HG03520 (cell line): ENCODE results near the gene FKBP8.

Source experiments
- ATAC-seq: cut with Tn5 transposase; IDR thresholded peaks from one replicate; pipeline ENCODE4 v1.9.1; 2021; ENCODE audit warnings: mild to moderate bottlenecking, moderate library complexity; ENCODE audit not compliant: unreplicated experiment

Gene FKBP8

GRCh38 chr19:18522124-18522861, 21.1 kb downstream of the FKBP8 start:
- peak; percentile 80 for ATAC-seq

GRCh38 chr19:18521692-18522123, 21.7 kb downstream of the FKBP8 start, which contains the start of gene ELL:
Gene ELL (minus strand): TSS chr19:18522070. CDS start chr19:18522055, 15 bp downstream.
- peak; percentile 7 for ATAC-seq

- no peak for ATAC-seq
These were observed 22.3 kb downstream of the FKBP8 start for GRCh38 chr19:18520848-18521691.

GRCh38 chr19:18519962-18520847, 23.2 kb downstream of the FKBP8 start:
- no peak for ATAC-seq

- ATAC-seq: no peak
These were observed 24.7 kb downstream of the FKBP8 start for GRCh38 chr19:18518639-18519038.

- ATAC-seq: no peak
These were observed 25.8 kb downstream of the FKBP8 start for GRCh38 chr19:18517606-18518005.

- no peak for ATAC-seq
These were observed 27.4 kb downstream of the FKBP8 start for GRCh38 chr19:18515959-18516358.

GRCh38 chr19:18514800-18515682, 28.3 kb downstream of the FKBP8 start:
- ATAC-seq: no peak

- no peak for ATAC-seq
These were observed 29.5 kb downstream of the FKBP8 start for GRCh38 chr19:18513868-18514267.

- no peak for ATAC-seq
These were observed 33.2 kb downstream of the FKBP8 start for GRCh38 chr19:18510216-18510615.

- no peak for ATAC-seq
These were observed 34.8 kb downstream of the FKBP8 start for GRCh38 chr19:18508585-18508984.

- no peak for ATAC-seq
These were observed 35.5 kb downstream of the FKBP8 start for GRCh38 chr19:18507727-18508440.

- no peak for ATAC-seq
These were observed 36.2 kb downstream of the FKBP8 start for GRCh38 chr19:18507021-18507726.

- ATAC-seq: no peak
These were observed 37.1 kb downstream of the FKBP8 start for GRCh38 chr19:18506101-18506930.

GRCh38 chr19:18504886-18505610, 38.3 kb downstream of the FKBP8 start:
- no peak for ATAC-seq

GRCh38 chr19:18503971-18504885, 39.1 kb downstream of the FKBP8 start:
- ATAC-seq: no peak
